ENCODE data around the gene HERC4. TPM values are rescaled to one million over a fixed set of nuclear protein-coding genes. Genes with fewer than 3 reads are reported as not detected.
A peak's percentile ranks its signal among the peaks of the same experiment; 100 is the strongest.

HERC4 gene
- polyA plus RNA-seq, 4 donors, result 13.5 to 40.5 (median 30.7) TPM

GRCh38 chr10:67965456-67965855 is 109.6 kb downstream of the HERC4 start:
- H3K27ac ChIP-seq (ENCODE audit: low read depth in 1 of 3, low read length in 2 of 3), result no peak overlapping the region
- H3K36me3 ChIP-seq (ENCODE audit: control insufficient read depth in 3 of 3, insufficient read depth in 2 of 3, low read depth in 1 of 3, low read length in 3 of 3), result peaks cover 3 to 13% (median 9%) of the 10 kb centered on the region in 3 donors
- 100% methylated on average over 2 of the region's 2 CpGs for WGBS, 3 donors
- no peak overlapping the region for H3K4me3 ChIP-seq (ENCODE audit: low read depth in 1 of 3, low read length in 3 of 3)
- H3K9me3 ChIP-seq (ENCODE audit: control insufficient read depth in 2 of 2, insufficient read depth in 1 of 2, low read depth in 1 of 2, low read length in 1 of 2), result peaks cover 0 to 3% of the 10 kb centered on the region in 2 donors
- FAIRE-seq (no peak), DNase-seq (no peak)
- no peaks in the 10 kb centered on the region for H3K4me1 ChIP-seq (ENCODE audit: control insufficient read depth in 3 of 3, insufficient read depth in 2 of 3, low read depth in 1 of 3, low read length in 2 of 3)
- no peaks in the 10 kb centered on the region for H3K27me3 ChIP-seq (ENCODE audit: control insufficient read depth in 3 of 3, insufficient read depth in 3 of 3, low read length in 3 of 3)

- no peaks in the 10 kb centered on the region for H3K9me3 ChIP-seq (ENCODE audit: control insufficient read depth in 2 of 2, insufficient read depth in 1 of 2, low read depth in 1 of 2, low read length in 1 of 2)
- no peaks in the 10 kb centered on the region for H3K27me3 ChIP-seq (ENCODE audit: control insufficient read depth in 3 of 3, insufficient read depth in 3 of 3, low read length in 3 of 3)
- H3K36me3 ChIP-seq (ENCODE audit: control insufficient read depth in 3 of 3, insufficient read depth in 2 of 3, low read depth in 1 of 3, low read length in 3 of 3), result peaks cover 0 to 5% (median 4%) of the 10 kb centered on the region in 3 donors
- H3K4me1 ChIP-seq (ENCODE audit: control insufficient read depth in 3 of 3, insufficient read depth in 2 of 3, low read depth in 1 of 3, low read length in 2 of 3), result no peaks in the 10 kb centered on the region
- no peak for FAIRE-seq
- 90 to 95% (median 94%) methylated on average over 8 of the region's 8 CpGs for WGBS, 3 donors
- no peak overlapping the region for H3K27ac ChIP-seq (ENCODE audit: low read depth in 1 of 3, low read length in 2 of 3)
- no peak overlapping the region for H3K4me3 ChIP-seq (ENCODE audit: low read depth in 1 of 3, low read length in 3 of 3)
- DNase-seq, result no peak
Measured at GRCh38 chr10:67959839-67960476, 115.1 kb downstream of the HERC4 start.

DNA sequence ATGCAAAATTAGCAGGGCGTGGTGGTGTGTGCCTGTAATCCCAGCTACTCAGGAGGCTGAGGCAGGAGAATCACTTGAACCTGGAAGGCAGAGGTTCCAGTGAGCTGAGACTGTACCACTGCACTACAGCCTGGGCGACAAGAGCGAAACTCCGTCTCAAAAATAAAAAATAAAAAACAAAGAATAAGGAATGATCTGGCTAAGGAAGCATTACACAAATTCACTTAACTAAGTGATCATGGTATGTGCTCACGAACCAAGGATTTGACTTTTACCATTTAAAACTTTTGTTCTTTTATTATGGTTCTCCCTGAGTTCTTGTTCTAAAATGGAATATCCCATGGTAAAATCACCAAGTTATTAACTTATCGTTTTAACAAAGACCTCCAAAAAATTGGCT is 119.5 kb downstream of the HERC4 start:
- Histone ChIP-seq H3K36me3 (ENCODE audit: control insufficient read depth in 3 of 3, insufficient read depth in 2 of 3, low read depth in 1 of 3, low read length in 3 of 3) (peaks cover 2 to 7% (median 4%) of the 10 kb centered on the region in 3 donors), H3K27ac (ENCODE audit: low read depth in 1 of 3, low read length in 2 of 3) (no peak overlapping the region), H3K27me3 (ENCODE audit: control insufficient read depth in 3 of 3, insufficient read depth in 3 of 3, low read length in 3 of 3) (no peaks in the 10 kb centered on the region), H3K4me1 (ENCODE audit: control insufficient read depth in 3 of 3, insufficient read depth in 2 of 3, low read depth in 1 of 3, low read length in 2 of 3) (no peaks in the 10 kb centered on the region), H3K4me3 (ENCODE audit: low read depth in 1 of 3, low read length in 3 of 3) (no peak overlapping the region), H3K9me3 (ENCODE audit: control insufficient read depth in 2 of 2, insufficient read depth in 1 of 2, low read depth in 1 of 2, low read length in 1 of 2) (no peaks in the 10 kb centered on the region)
- FAIRE-seq, result peak; percentile 57
- WGBS, 3 donors, result 97 to 98% (median 97%) methylated on average over 6 of the region's 6 CpGs
- no peak for DNase-seq

GRCh38 chr10:67943917-67944316 is 131.2 kb downstream of the HERC4 start:
- DNase-seq (no peak), FAIRE-seq (no peak)
- WGBS, 3 donors, result 96 to 100% (median 99%) methylated on average over 2 of the region's 2 CpGs
- Histone ChIP-seq H3K4me1 (ENCODE audit: control insufficient read depth in 3 of 3, insufficient read depth in 2 of 3, low read depth in 1 of 3, low read length in 2 of 3) (no peaks in the 10 kb centered on the region), H3K36me3 (ENCODE audit: control insufficient read depth in 3 of 3, insufficient read depth in 2 of 3, low read depth in 1 of 3, low read length in 3 of 3) (peaks cover 2 to 31% (median 3%) of the 10 kb centered on the region in 3 donors), H3K4me3 (ENCODE audit: low read depth in 1 of 3, low read length in 3 of 3) (no peak overlapping the region), H3K9me3 (ENCODE audit: control insufficient read depth in 2 of 2, insufficient read depth in 1 of 2, low read depth in 1 of 2, low read length in 1 of 2) (peaks cover 0 to 8% of the 10 kb centered on the region in 2 donors), H3K27ac (ENCODE audit: low read depth in 1 of 3, low read length in 2 of 3) (no peak overlapping the region), H3K27me3 (ENCODE audit: control insufficient read depth in 3 of 3, insufficient read depth in 3 of 3, low read length in 3 of 3) (no peaks in the 10 kb centered on the region)

- Histone ChIP-seq H3K36me3 (ENCODE audit: control insufficient read depth in 3 of 3, insufficient read depth in 2 of 3, low read depth in 1 of 3, low read length in 3 of 3) (peaks cover 7 to 28% (median 11%) of the 10 kb centered on the region in 3 donors), H3K27me3 (ENCODE audit: control insufficient read depth in 3 of 3, insufficient read depth in 3 of 3, low read length in 3 of 3) (no peaks in the 10 kb centered on the region), H3K4me3 (ENCODE audit: low read depth in 1 of 3, low read length in 3 of 3) (no peak overlapping the region), H3K4me1 (ENCODE audit: control insufficient read depth in 3 of 3, insufficient read depth in 2 of 3, low read depth in 1 of 3, low read length in 2 of 3) (no peaks in the 10 kb centered on the region), H3K27ac (ENCODE audit: low read depth in 1 of 3, low read length in 2 of 3) (no peak overlapping the region), H3K9me3 (ENCODE audit: control insufficient read depth in 2 of 2, insufficient read depth in 1 of 2, low read depth in 1 of 2, low read length in 1 of 2) (no peaks in the 10 kb centered on the region)
- FAIRE-seq (no peak), DNase-seq (no peak)
- WGBS, 3 donors, result 86 to 93% (median 89%) methylated on average over 1 of the region's 1 CpG
Measured at GRCh38 chr10:67936416-67936815, 138.7 kb downstream of the HERC4 start.

- H3K9me3 ChIP-seq (ENCODE audit: control insufficient read depth in 2 of 2, insufficient read depth in 1 of 2, low read depth in 1 of 2, low read length in 1 of 2), result no peaks in the 10 kb centered on the region
- H3K4me3 ChIP-seq (ENCODE audit: low read depth in 1 of 3, low read length in 3 of 3), result no peak overlapping the region
- FAIRE-seq, result no peak
- 98 to 99% (median 99%) methylated on average over 9 of the region's 9 CpGs for WGBS, 3 donors
- no peak for DNase-seq
- no peaks in the 10 kb centered on the region for H3K4me1 ChIP-seq (ENCODE audit: control insufficient read depth in 3 of 3, insufficient read depth in 2 of 3, low read depth in 1 of 3, low read length in 2 of 3)
- no peaks in the 10 kb centered on the region for H3K27me3 ChIP-seq (ENCODE audit: control insufficient read depth in 3 of 3, insufficient read depth in 3 of 3, low read length in 3 of 3)
- no peak overlapping the region for H3K27ac ChIP-seq (ENCODE audit: low read depth in 1 of 3, low read length in 2 of 3)
- peaks cover 5 to 33% (median 16%) of the 10 kb centered on the region in 3 donors for H3K36me3 ChIP-seq (ENCODE audit: control insufficient read depth in 3 of 3, insufficient read depth in 2 of 3, low read depth in 1 of 3, low read length in 3 of 3)
Measured at GRCh38 chr10:67935223-67935622, 139.9 kb downstream of the HERC4 start.

DNA sequence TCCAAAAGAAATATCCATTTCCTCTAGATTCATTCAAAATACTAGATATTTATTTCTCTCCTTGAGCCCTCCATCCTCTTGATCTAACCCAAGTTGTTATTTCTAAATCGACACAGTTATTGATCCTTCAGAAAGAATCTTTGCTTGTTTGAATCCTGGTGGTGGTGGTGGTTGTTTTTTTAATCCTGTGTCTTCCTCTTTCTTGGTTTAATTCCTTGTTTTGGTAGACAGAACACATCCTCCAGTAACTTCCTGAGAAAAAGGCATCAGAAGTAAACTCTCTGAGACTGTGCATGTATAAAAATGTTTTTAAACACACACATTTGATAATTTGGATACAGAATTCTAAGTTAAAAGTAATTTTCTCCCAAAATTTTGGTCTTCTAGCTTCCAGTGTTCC is 140.7 kb downstream of the HERC4 start:
- WGBS, 3 donors, result 77 to 86% (median 84%) methylated on average over 1 of the region's 1 CpG
- Histone ChIP-seq H3K4me3 (ENCODE audit: low read depth in 1 of 3, low read length in 3 of 3) (no peak overlapping the region), H3K4me1 (ENCODE audit: control insufficient read depth in 3 of 3, insufficient read depth in 2 of 3, low read depth in 1 of 3, low read length in 2 of 3) (no peaks in the 10 kb centered on the region), H3K27me3 (ENCODE audit: control insufficient read depth in 3 of 3, insufficient read depth in 3 of 3, low read length in 3 of 3) (no peaks in the 10 kb centered on the region), H3K9me3 (ENCODE audit: control insufficient read depth in 2 of 2, insufficient read depth in 1 of 2, low read depth in 1 of 2, low read length in 1 of 2) (no peaks in the 10 kb centered on the region), H3K27ac (ENCODE audit: low read depth in 1 of 3, low read length in 2 of 3) (no peak overlapping the region), H3K36me3 (ENCODE audit: control insufficient read depth in 3 of 3, insufficient read depth in 2 of 3, low read depth in 1 of 3, low read length in 3 of 3) (peaks cover 5 to 35% (median 16%) of the 10 kb centered on the region in 3 donors)
- no peak for FAIRE-seq
- no peak for DNase-seq

DNA sequence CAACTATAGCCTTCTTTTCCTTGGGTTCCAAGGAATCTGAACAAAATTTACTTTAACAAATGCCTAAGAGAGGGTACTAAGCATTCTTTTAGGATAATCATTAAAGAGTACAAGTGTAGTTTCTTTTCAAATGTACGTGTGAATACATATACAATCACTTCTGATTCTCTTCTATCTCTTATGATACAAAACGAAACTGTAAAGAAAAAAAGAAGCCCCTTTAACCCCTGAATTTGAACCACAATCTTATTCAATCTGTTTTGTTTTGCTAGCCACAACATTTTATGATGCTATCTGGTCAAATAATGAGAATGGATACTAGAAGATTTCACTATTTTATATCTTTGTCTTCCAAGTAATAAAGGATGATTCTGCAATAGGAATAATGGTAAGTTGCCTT is 141.9 kb downstream of the HERC4 start:
- peaks cover 5 to 37% (median 16%) of the 10 kb centered on the region in 3 donors for H3K36me3 ChIP-seq (ENCODE audit: control insufficient read depth in 3 of 3, insufficient read depth in 2 of 3, low read depth in 1 of 3, low read length in 3 of 3)
- WGBS, 3 donors, result 75 to 79% (median 78%) methylated on average over 2 of the region's 2 CpGs
- no peak overlapping the region for H3K27ac ChIP-seq (ENCODE audit: low read depth in 1 of 3, low read length in 2 of 3)
- no peaks in the 10 kb centered on the region for H3K27me3 ChIP-seq (ENCODE audit: control insufficient read depth in 3 of 3, insufficient read depth in 3 of 3, low read length in 3 of 3)
- DNase-seq (no peak), FAIRE-seq (no peak)
- no peak overlapping the region for H3K4me3 ChIP-seq (ENCODE audit: low read depth in 1 of 3, low read length in 3 of 3)
- H3K9me3 ChIP-seq (ENCODE audit: control insufficient read depth in 2 of 2, insufficient read depth in 1 of 2, low read depth in 1 of 2, low read length in 1 of 2), result no peaks in the 10 kb centered on the region
- no peaks in the 10 kb centered on the region for H3K4me1 ChIP-seq (ENCODE audit: control insufficient read depth in 3 of 3, insufficient read depth in 2 of 3, low read depth in 1 of 3, low read length in 2 of 3)

- H3K27ac ChIP-seq (ENCODE audit: low read depth in 1 of 3, low read length in 2 of 3), result no peak overlapping the region
- no peaks in the 10 kb centered on the region for H3K4me1 ChIP-seq (ENCODE audit: control insufficient read depth in 3 of 3, insufficient read depth in 2 of 3, low read depth in 1 of 3, low read length in 2 of 3)
- H3K27me3 ChIP-seq (ENCODE audit: control insufficient read depth in 3 of 3, insufficient read depth in 3 of 3, low read length in 3 of 3), result no peaks in the 10 kb centered on the region
- DNase-seq (no peak), FAIRE-seq (no peak)
- WGBS, 3 donors, result 97 to 100% (median 97%) methylated on average over 1 of the region's 1 CpG
- peaks cover 8 to 27% (median 10%) of the 10 kb centered on the region in 3 donors for H3K36me3 ChIP-seq (ENCODE audit: control insufficient read depth in 3 of 3, insufficient read depth in 2 of 3, low read depth in 1 of 3, low read length in 3 of 3)
- H3K4me3 ChIP-seq (ENCODE audit: low read depth in 1 of 3, low read length in 3 of 3), result no peak overlapping the region
- no peaks in the 10 kb centered on the region for H3K9me3 ChIP-seq (ENCODE audit: control insufficient read depth in 2 of 2, insufficient read depth in 1 of 2, low read depth in 1 of 2, low read length in 1 of 2)
Measured at GRCh38 chr10:67926951-67927350, 148.1 kb downstream of the HERC4 start.
